KOPT-K1 (cell line): ENCODE results near the gene DIS3L2.
"Not testable (repeated sequence)": the region's sequence is repeated elsewhere in the genome, so short reads cannot be mapped to it uniquely, and the experiment has no call there.

Experiments used
- H3K27ac ChIP-seq: fragments of 200-600 bp; sonication (generic); 2 replicates; pipeline ENCODE4 v1.5.1; 2016; ENCODE audit warnings: antibody characterized with exemption, mild to moderate bottlenecking, low read depth, low read length; ENCODE audit not compliant: poor library complexity, severe bottlenecking
- H3K36me3 ChIP-seq: fragments of 200-600 bp; sonication (generic); 2 replicates; pipeline ENCODE4 v1.5.1; 2017; ENCODE audit warnings: antibody characterized with exemption, mild to moderate bottlenecking, low read length, moderate library complexity; ENCODE audit not compliant: insufficient read depth
- H3K9me3 ChIP-seq: fragments of 200-600 bp; sonication (generic); 2 replicates; pipeline ENCODE4 v1.5.1; 2017; ENCODE audit warnings: antibody characterized with exemption, low read length, mild to moderate bottlenecking; ENCODE audit not compliant: insufficient read depth, poor library complexity, severe bottlenecking

Gene DIS3L2

DNA sequence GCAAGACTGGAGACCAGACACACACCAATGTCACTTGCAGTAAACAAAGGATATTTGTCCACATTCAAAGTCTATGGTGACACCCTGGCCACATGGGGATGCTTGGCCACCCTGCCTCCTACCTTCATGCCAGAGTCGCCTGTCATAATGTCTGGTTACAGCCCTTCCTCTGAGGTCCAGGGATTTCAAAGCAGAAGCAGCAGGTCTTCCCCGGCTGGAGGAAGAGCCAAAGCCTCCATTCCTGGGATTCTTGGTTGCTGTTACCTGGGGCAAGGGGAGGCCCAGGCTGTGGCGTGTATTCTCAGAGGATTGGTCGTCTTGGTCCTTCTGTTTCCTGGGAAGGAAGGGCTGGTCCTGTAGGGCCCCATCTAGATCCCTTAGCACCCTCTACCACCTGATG, 414.7 kb downstream of the DIS3L2 start:
- Histone ChIP-seq H3K9me3 (no peaks in the 10 kb centered on the region), H3K36me3 (no peaks in the 10 kb centered on the region), H3K27ac (no peak overlapping the region)

DNA sequence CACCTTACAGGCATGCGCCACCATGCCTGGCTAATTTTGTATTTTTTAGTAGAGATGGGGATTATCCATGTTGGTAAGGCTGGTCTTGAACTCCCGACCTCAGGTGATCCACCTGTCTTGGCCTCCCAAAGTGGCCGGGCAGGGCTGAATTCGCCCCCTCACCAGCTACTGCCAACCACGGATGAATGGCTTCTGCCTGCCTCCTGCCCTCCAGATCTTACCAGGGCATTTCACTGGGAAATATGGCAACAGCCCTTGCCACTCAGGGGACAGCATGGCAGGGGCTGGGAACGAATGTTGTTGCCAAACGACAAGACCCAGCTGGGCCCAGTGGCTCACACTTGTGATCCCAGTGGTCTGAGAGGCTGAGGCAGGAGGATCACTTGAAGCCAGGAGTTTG, 415.2 kb downstream of the DIS3L2 start:
- Histone ChIP-seq H3K27ac (no peak overlapping the region), H3K36me3 (no peaks in the 10 kb centered on the region), H3K9me3 (no peaks in the 10 kb centered on the region)

DNA sequence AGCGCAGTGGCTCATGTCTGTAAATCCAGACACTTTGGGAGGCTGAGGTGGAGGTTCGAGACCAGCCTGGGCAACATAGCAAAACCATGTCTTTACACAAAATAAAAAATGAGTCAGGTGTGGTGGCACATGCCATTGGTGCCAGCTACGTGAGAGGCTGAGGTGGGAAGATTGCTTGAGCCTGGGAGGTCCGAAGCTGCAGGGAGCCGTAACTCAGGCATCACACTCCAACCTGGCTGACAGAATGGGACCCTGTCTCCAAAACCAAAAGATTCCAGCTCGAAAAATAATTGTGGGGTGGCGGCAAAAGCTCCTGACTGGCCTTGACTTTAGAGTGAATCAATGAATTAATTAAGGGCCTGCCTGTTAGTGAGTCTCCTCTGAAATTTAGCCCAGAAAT, 415.8 kb downstream of the DIS3L2 start:
- Histone ChIP-seq H3K27ac (no peak overlapping the region), H3K36me3 (no peaks in the 10 kb centered on the region), H3K9me3 (no peaks in the 10 kb centered on the region)

DNA sequence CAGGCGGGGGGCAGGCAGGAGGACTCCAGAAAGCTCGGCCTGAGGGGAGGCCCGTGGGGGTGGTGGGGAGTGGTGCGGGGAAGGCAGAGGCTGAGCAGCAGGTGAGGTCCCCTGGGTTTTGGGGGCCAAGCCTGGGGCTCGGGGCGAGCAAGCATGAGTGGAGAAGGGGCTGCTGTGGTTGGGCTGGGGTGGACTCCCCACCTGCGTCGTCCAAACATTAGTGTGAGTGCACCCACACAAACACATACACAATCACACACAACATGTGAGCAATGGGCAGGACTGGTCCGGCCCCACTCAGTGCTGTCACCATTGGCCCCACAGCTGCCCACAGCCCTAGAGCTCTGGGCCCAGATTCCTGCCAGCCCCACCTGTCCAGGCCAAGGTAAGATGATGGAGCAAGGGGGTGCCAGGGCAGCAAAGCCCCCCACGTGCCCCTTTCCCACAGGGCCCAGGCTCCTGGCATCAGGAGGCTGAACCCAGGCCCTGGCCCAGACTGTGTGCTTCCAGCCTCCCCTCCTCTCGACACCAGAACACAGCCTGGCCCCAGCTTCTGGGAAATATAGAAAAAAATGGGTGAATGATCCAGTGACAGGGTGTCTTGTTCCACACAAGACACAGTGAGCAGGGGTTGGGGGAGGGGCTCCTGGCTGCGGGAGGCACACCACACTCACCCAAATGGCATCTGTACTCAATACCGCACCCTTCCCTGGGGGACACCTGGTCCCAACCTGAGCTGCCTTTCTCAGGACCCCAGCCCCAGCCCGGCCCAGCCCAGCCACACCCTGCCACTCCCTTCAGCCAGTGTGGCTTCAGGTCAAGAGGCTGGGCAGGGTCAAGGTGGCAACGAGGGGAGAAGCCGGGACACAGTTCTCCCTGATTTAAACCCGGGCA, 416.6 kb downstream of the DIS3L2 start:
- H3K36me3 ChIP-seq: no peaks in the 10 kb centered on the region
- no peak overlapping the region for H3K27ac ChIP-seq

DNA sequence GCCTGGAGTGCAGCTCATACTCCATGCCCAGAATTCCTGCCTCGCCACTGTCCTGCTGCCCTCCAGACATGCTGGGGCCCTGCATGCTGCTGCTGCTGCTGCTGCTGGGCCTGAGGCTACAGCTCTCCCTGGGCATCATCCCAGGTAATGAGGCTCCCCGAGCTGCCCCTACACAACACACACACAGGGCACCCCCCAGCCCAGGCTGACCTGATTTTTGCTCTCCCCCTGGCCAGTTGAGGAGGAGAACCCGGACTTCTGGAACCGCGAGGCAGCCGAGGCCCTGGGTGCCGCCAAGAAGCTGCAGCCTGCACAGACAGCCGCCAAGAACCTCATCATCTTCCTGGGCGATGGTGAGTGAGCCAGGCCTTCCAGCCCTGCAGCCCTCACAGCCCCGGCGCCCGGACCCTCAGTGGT, 417.2 kb downstream of the DIS3L2 start, which contains the start of gene ALPP:
ALPP (plus strand) TSS at position 17 of the 417 bp plus-strand sequence; CDS start at position 69, 52 bp downstream.
- H3K27ac ChIP-seq, H3K36me3 ChIP-seq, H3K9me3 ChIP-seq: not testable (repeated sequence)

More for the DNA sequence above, 416.6 kb downstream of the DIS3L2 start:
- no peaks in the 10 kb centered on the region for H3K9me3 ChIP-seq

DNA sequence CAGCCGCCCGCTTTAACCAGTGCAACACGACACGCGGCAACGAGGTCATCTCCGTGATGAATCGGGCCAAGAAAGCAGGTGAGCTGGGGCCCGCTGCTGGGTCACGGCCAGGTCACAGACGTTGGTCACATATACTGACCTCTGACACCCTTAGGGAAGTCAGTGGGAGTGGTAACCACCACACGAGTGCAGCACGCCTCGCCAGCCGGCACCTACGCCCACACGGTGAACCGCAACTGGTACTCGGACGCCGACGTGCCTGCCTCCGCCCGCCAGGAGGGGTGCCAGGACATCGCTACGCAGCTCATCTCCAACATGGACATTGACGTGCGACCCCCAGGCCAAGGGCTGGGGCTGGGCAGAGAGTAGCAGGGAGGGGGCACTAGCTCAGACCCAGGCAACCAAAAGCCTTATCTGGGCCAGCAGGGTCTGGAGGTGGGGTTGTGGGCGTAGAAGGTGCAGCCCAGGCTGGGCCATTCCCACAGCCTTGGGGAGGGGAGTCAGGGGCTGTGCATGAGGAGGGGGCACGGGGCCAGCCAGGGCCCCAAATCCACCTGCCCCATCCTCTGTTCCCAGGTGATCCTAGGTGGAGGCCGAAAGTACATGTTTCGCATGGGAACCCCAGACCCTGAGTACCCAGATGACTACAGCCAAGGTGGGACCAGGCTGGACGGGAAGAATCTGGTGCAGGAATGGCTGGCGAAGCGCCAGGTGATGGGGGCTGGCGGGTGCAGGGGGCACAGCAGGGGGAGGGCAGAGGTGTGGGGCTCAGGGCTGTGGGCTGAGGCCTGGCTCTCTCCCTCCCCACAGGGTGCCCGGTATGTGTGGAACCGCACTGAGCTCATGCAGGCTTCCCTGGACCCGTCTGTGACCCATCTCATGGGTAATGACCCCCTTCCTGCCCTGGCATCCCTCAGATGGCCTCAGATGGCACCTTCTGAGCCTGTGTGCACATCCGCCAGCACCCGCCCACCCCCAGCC, 418.4 kb downstream of the DIS3L2 start:
- not testable (repeated sequence) for H3K27ac ChIP-seq, H3K9me3 ChIP-seq, H3K36me3 ChIP-seq

DNA sequence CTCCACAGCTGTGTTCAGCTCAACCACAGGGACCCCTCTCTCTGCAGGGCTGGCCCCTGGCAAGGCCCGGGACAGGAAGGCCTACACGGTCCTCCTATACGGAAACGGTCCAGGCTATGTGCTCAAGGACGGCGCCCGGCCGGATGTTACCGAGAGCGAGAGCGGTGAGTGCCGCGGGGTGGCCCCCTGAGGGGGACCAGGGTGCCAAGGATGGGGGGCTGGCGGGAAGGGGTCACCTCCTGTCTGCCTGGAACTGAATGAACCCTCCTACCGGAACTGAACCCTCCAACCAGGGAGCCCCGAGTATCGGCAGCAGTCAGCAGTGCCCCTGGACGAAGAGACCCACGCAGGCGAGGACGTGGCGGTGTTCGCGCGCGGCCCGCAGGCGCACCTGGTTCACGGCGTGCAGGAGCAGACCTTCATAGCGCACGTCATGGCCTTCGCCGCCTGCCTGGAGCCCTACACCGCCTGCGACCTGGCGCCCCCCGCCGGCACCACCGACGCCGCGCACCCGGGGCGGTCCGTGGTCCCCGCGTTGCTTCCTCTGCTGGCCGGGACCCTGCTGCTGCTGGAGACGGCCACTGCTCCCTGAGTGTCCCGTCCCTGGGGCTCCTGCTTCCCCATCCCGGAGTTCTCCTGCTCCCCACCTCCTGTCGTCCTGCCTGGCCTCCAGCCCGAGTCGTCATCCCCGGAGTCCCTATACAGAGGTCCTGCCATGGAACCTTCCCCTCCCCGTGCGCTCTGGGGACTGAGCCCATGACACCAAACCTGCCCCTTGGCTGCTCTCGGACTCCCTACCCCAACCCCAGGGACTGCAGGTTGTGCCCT, 419.9 kb downstream of the DIS3L2 start:
- H3K36me3 ChIP-seq, H3K27ac ChIP-seq, H3K9me3 ChIP-seq: not testable (repeated sequence)

DNA sequence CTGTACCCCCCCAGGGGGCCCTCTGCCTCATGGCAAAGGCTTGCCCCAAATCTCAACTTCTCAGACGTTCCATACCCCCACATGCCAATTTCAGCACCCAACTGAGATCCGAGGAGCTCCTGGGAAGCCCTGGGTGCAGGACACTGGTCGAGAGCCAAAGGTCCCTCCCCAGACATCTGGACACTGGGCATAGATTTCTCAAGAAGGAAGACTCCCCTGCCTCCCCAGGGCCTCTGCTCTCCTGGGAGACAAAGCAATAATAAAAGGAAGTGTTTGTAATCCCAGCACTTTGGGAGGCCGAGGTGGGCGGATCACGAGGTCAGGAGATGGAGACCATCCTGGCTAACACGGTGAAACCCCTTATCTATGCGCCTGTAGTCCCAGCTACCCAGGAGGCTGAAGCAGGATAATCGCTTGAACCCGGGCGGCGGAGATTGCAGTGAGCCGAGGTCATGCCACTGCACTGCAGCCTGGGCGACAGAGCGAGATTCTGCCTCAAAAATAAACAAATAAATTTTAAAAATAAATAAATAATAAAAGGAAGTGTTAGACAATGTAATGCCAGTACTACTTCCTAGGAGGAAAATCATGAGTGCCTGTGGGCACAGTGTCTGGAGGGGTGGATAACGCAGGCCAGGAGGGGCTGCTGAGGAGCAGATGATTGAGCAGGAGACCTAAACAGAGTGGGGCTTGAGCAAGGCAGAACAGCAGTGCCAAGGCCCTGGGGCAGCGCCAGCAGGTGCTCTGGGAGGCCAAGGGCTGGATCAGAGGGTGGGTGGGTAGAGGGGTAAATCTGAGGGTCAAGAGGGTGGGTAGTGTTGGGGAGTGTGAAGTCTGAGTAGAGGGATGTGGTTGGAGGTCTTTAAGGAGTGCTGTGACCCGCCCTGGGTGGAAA, 421.1 kb downstream of the DIS3L2 start:
- no peaks in the 10 kb centered on the region for H3K36me3 ChIP-seq
- no peak overlapping the region for H3K27ac ChIP-seq
- no peaks in the 10 kb centered on the region for H3K9me3 ChIP-seq

DNA sequence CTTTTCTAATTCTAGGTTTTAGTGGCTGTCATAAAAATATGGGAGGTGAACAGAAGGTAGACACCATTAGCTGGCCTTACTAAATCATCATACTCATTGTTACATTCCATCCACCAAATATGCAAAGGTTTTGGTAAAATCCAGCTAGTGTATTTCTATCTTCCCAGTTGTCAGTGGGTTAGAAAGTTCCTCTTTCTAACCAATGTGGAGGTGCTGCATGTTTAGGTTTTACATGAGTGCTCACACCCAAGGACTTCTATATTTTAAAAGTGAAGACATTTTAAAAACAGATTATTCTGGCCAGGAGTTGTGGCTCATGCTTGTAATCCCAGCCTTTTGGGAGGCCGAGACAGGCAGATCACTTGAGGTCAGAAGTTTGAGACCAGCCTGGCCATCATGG, 423.0 kb downstream of the DIS3L2 start:
- Histone ChIP-seq H3K27ac (no peak overlapping the region), H3K36me3 (no peaks in the 10 kb centered on the region)

DNA sequence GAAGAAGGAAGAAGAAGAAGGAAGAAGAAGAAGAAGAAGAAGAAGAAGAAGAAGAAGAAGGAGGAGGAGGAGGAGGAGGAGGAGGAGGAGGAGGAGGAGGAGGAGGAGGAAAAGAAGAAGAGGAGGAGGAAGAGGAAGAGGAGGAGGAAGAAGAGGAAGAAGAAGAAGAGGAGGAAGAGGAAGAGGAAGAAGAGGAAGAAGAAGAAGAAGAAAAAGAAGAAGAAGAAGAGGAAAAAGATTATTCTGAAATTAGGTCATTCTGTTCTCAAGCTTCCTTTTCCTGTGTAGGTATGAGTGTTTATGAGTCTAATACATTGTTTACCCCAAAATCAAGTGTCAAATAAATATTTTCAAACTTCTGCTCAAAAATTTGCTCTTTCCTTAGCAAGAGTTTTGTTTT, 423.5 kb downstream of the DIS3L2 start:
- not testable (repeated sequence) for H3K36me3 ChIP-seq, H3K27ac ChIP-seq, H3K9me3 ChIP-seq

More for the DNA sequence above, 423.0 kb downstream of the DIS3L2 start:
- H3K9me3 ChIP-seq: no peaks in the 10 kb centered on the region

DNA sequence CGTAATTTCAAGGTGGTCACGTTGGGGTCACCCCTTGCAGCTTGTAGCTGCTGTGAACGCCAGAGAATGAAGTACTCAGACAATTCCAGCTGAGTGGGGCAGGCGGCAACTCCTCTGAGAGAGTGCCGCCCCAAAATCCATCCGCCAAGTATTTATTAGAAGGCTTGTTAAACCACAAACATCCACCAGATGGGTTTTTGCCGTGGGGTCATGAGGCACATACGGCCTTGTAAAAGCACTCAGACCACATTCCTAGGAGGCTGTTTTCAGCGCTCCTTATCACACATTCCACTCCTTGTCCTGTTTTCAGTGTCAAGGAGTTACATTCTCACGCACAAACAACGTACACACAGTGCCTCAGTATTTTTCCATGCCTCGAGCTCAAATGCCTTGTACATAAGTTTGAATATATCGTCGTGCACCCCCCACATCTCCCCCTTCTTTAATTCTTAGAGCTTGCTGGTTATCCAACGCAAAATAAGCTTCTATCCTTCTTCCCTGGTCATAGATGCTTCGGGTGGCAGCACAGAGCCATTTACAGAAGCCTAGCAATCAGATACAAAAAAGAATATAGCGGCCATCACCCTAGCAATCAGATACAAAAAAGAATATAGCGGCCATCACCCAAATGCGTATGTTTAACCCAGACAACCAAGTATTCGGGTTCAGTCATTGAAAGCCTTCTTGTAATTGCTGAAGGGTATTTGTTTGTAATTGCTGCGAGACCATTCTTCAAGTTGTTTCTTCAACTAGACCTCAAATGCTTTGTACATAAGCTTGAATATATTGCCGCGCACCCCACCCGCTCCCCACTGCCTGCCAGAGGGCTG, 424.4 kb downstream of the DIS3L2 start:
- no peaks in the 10 kb centered on the region for H3K9me3 ChIP-seq
- no peak overlapping the region for H3K27ac ChIP-seq
- no peaks in the 10 kb centered on the region for H3K36me3 ChIP-seq

DNA sequence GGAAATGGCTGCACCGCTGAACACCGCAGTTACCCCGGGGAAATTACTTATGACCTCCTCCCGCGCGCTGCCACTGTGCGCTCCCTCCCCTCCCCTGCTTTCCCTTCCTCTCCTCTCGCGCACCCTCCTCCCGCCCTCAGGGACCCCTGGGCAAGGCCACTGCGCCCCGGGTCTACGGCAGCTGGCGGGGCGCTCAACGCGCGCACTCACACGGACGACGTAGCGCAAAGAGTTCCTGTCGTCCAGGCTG, 424.9 kb downstream of the DIS3L2 start:
- Histone ChIP-seq H3K36me3 (no peaks in the 10 kb centered on the region), H3K9me3 (no peaks in the 10 kb centered on the region), H3K27ac (no peak overlapping the region)
